Endothelial cell of umbilical vein (primary cell): ENCODE results near the gene AK8. TPM values are rescaled to one million over a fixed set of nuclear protein-coding genes. Genes with fewer than 3 reads are reported as not detected.

Experiments
- BruUV-seq: library from RNA; stranded (reverse); fragments of 400-500 nt; replicated peaks from 2 replicates; lab custom pipeline; 2021; lab: Mats Ljungman, UMichigan
- CTCF ChIA-PET: fragments of 300-600, 350-600 bp; sonication (Branson Sonifier 250); formaldehyde crosslinking; loops from one replicate; lab custom pipeline; 2021; ENCODE audit warnings: antibody characterized with exemption, inconsistent platforms; lab: Charles Lee
- POLR2A ChIA-PET: fragments of 300-600, 350-600 bp; sonication (Branson Sonifier 250); formaldehyde crosslinking; loops from one replicate; lab custom pipeline; 2021; ENCODE audit warnings: antibody characterized with exemption, inconsistent platforms; lab: Charles Lee
- DNase-seq: peaks from one replicate; pipeline ENCODE4 v3.0.0-alpha.2; 2011; ENCODE audit warnings: low read depth, low spot score
- FAIRE-seq: peaks from 2 replicates; lab custom pipeline; 2011; peaks lifted over from hg19 to GRCh38; lab: Jason Lieb, UNC
- H2AFZ ChIP-seq: 2 replicates; pipeline ENCODE4 v1.6.0; 2012; ENCODE audit warnings: low read depth, low read length, control low read depth, inconsistent platforms
- H3K27ac ChIP-seq: 2 replicates; pipeline ENCODE4 v1.5.1; 2011; ENCODE audit warnings: low read depth, mild to moderate bottlenecking, control low read depth, low read length, moderate library complexity; ENCODE audit not compliant: insufficient read depth
- H3K27me3 ChIP-seq, 2 experiments: 2 replicates each; pipeline versions ENCODE4 v1.6.0 to v1.6.1; 2011; ENCODE audit warnings: low read length in 2 of 2, mixed read lengths in 1 of 2; ENCODE audit not compliant: control insufficient read depth in 2 of 2, insufficient read depth in 2 of 2
- H3K36me3 ChIP-seq, 2 experiments: 2 replicates in 1 of 2; 3 replicates in 1 of 2; pipeline ENCODE4 v1.5.1; 2011; ENCODE audit warnings: low read length in 2 of 2, mild to moderate bottlenecking in 1 of 2, moderate library complexity in 1 of 2; ENCODE audit not compliant: control insufficient read depth in 2 of 2, insufficient read depth in 2 of 2; ENCODE audit errors: extremely low read depth in 1 of 2
- H3K4me1 ChIP-seq: 3 replicates; pipeline ENCODE4 v1.5.1; 2011; ENCODE audit warnings: mild to moderate bottlenecking, low read length; ENCODE audit not compliant: control insufficient read depth, insufficient read depth; ENCODE audit errors: extremely low read depth
- H3K4me2 ChIP-seq: 2 replicates; pipeline ENCODE4 v1.6.1; 2011; ENCODE audit warnings: low read length, control low read depth, mixed read lengths; ENCODE audit not compliant: insufficient read depth
- H3K4me3 ChIP-seq, 3 experiments: fragments of 200-600 bp in 1 of 3; sonication (generic), shearing (Covaris generic) in 1 of 3; replicated peaks in 1 of 3; 2 replicates each; pipeline ENCODE4 v1.5.1; 2011 to 2016; ENCODE audit warnings: control low read depth in 3 of 3, low read length in 3 of 3, mild to moderate bottlenecking in 2 of 3, inconsistent platforms in 1 of 3, low read depth in 1 of 3, moderate library complexity in 1 of 3; ENCODE audit not compliant: insufficient read depth in 1 of 3
- H3K79me2 ChIP-seq: 2 replicates; pipeline ENCODE4 v1.6.0; 2012; ENCODE audit warnings: low read length, inconsistent platforms; ENCODE audit not compliant: control insufficient read depth, insufficient read depth
- H3K9ac ChIP-seq: replicated peaks from 2 replicates; pipeline ENCODE3; 2011; ENCODE audit warnings: low read length, control low read depth; ENCODE audit not compliant: insufficient read depth; ENCODE audit errors: extremely low read depth
- H3K9me1 ChIP-seq: replicated peaks from 3 replicates; pipeline ENCODE4 v1.6.0; 2011; ENCODE audit warnings: mild to moderate bottlenecking, low read length; ENCODE audit not compliant: control insufficient read depth, insufficient read depth; ENCODE audit errors: extremely low read depth
- H3K9me3 ChIP-seq: replicated peaks from 2 replicates; pipeline ENCODE4 v1.5.1; 2012; ENCODE audit warnings: low read length, inconsistent platforms; ENCODE audit not compliant: control insufficient read depth, insufficient read depth
- H4K20me1 ChIP-seq: replicated peaks from 2 replicates; pipeline ENCODE3; 2011; ENCODE audit warnings: mild to moderate bottlenecking, low read length; ENCODE audit not compliant: control insufficient read depth, insufficient read depth; ENCODE audit errors: extremely low read depth
- CTCF ChIP-seq, 2 donors: IDR thresholded peaks; 1 replicate in 1 of 2; 2 replicates in 1 of 2; pipeline ENCODE4 v1.5.1; 2011; ENCODE audit warnings: low read length in 2 of 2, mild to moderate bottlenecking in 2 of 2, moderate library complexity in 2 of 2, control low read depth in 1 of 2, inconsistent platforms in 1 of 2, low read depth in 1 of 2; ENCODE audit not compliant: insufficient read depth in 1 of 2; ENCODE audit errors: extremely low read depth in 1 of 2
- EZH2 ChIP-seq: IDR thresholded peaks from 2 replicates; pipeline ENCODE4 v1.6.1; 2012; ENCODE audit warnings: borderline replicate concordance, low read depth, mild to moderate bottlenecking, moderate library complexity, low read length, inconsistent platforms; ENCODE audit not compliant: severe bottlenecking
- FOS ChIP-seq: IDR thresholded peaks from 2 replicates; pipeline ENCODE4 v1.6.1; 2011; ENCODE audit warnings: mild to moderate bottlenecking, low read length, moderate library complexity, borderline replicate concordance; ENCODE audit not compliant: insufficient read depth
- GATA2 ChIP-seq: IDR thresholded peaks from 2 replicates; pipeline ENCODE4 v1.7.0; 2011; ENCODE audit warnings: low read depth, mild to moderate bottlenecking, moderate library complexity, mixed read lengths, low read length; ENCODE audit not compliant: insufficient read length, insufficient read depth
- JUN ChIP-seq: IDR thresholded peaks from 2 replicates; pipeline ENCODE4 v1.6.1; 2011; ENCODE audit warnings: borderline replicate concordance, low read depth; ENCODE audit not compliant: insufficient read length, insufficient read depth
- MAX ChIP-seq: IDR thresholded peaks from 2 replicates; pipeline ENCODE4 v1.6.1; 2011; ENCODE audit not compliant: insufficient read depth, insufficient read length
- MYC ChIP-seq: IDR thresholded peaks from one replicate; pipeline ENCODE4 v1.6.1; 2011; ENCODE audit warnings: mild to moderate bottlenecking, low read depth, low read length
- POLR2A ChIP-seq: IDR thresholded peaks from 2 replicates; pipeline ENCODE4 v1.6.1; 2012; ENCODE audit warnings: low read depth, mild to moderate bottlenecking, control low read depth, low read length
- POLR2AphosphoS5 ChIP-seq: IDR thresholded peaks from 2 replicates; pipeline ENCODE4 v1.6.1; 2012; ENCODE audit warnings: low read depth, mild to moderate bottlenecking, control low read depth, low read length, moderate library complexity; ENCODE audit not compliant: insufficient read depth
- dilution Hi-C: fragments of 300-500 bp; cut with MboI; formaldehyde crosslinking; loops from one replicate; pipeline ENCODE4 v1.15.0; 2019; ENCODE audit warnings: low sequenced_read_pairs; ENCODE audit not compliant: extremely low pct_ligation_motif_present
- intact Hi-C: fragments of 100-400 bp; cut with micrococcal nuclease; formaldehyde crosslinking; loops from one replicate; pipeline ENCODE4 v1.10.0; 2022
- polyA plus RNA-seq, 4 experiments: library from polyadenylated mRNA; depleted of rRNA in 3 of 4; stranded (reverse) in 3 of 4; unstranded in 1 of 4; fragments of >200 nt; gene quantifications; 2 replicates each; pipeline versions ENCODE4 v1.2.1 to v1.2.3, GENCODE V29; 2011 to 2012; ENCODE audit warnings: missing spikeins in 1 of 4
- total RNA-seq: library from RNA; stranded (reverse); gene quantifications from 2 replicates; pipeline ENCODE4 v1.2.3, GENCODE V29; 2021

Gene AK8
- total and polyA plus RNA-seq, 2 donors (not counting 3 experiments of a cell fraction or from before 2014, with no cell fraction given) = 0.06 TPM; not detected in 1

GRCh38 chr9:132908635-132909034 lies 30.6 kb upstream of the AK8 start:
- no peaks in the 10 kb centered on the region for H3K9me1 ChIP-seq
- ChIA-PET POLR2A (no interaction called here), CTCF (interaction anchor here (1.6 to 1.8 kb wide), 2 partner anchors 9 to 65 kb away, joined by 3 read pairs; no protein-coding TSS in a partner anchor)
- TF ChIP-seq MAX = no peak
- no peak overlapping the region for H3K27ac ChIP-seq
- H4K20me1 ChIP-seq = no peaks in the 10 kb centered on the region
- dilution Hi-C loops (no loop called here), intact Hi-C loops (no loop called here)
- no peak overlapping the region for H2AFZ ChIP-seq
- H3K27me3 ChIP-seq = no peaks in the 10 kb centered on the region
- FAIRE-seq (no peak), DNase-seq (no peak)
- H3K36me3 ChIP-seq = peaks cover 18 to 23% of the 10 kb centered on the region in 2 experiments
- no peak overlapping the region for H3K9ac ChIP-seq
- H3K79me2 ChIP-seq = no peaks in the 10 kb centered on the region
- no peaks in the 10 kb centered on the region for H3K9me3 ChIP-seq
- no peaks in the 10 kb centered on the region for H3K4me1 ChIP-seq
- no peak overlapping the region for H3K4me2 ChIP-seq
- no TSS peak for BruUV-seq
- no peak overlapping the region for H3K4me3 ChIP-seq

- Histone ChIP-seq H3K4me1 (no peaks in the 10 kb centered on the region), H3K27me3 (no peaks in the 10 kb centered on the region), H3K9me3 (no peaks in the 10 kb centered on the region), H3K79me2 (no peaks in the 10 kb centered on the region), H3K9ac (no peak overlapping the region), H3K36me3 (peaks cover 14 to 29% of the 10 kb centered on the region in 2 experiments), H3K9me1 (no peaks in the 10 kb centered on the region), H3K4me3 (no peak overlapping the region), H3K27ac (no peak overlapping the region), H4K20me1 (no peaks in the 10 kb centered on the region), H3K4me2 (no peak overlapping the region), H2AFZ (no peak overlapping the region)
- FAIRE-seq = no peak
- ChIA-PET CTCF (interaction anchor here (1.3 to 5.1 kb wide), 3 partner anchors 11 to 67 kb away, joined by 3 to 45 read pairs (median 3); no protein-coding TSS in a partner anchor), POLR2A (no interaction called here)
- dilution Hi-C loops (no loop called here), intact Hi-C loops (no loop called here)
- no TSS peak for BruUV-seq
- DNase-seq = no peak
- TF ChIP-seq EZH2 (no peak), CTCF (IDR thresholded peaks at IDR 0.05; ENCODE audit: extremely low read depth in 1 of 2, insufficient read depth in 1 of 2, low read depth in 1 of 2, low read length in 2 of 2) (no peak), POLR2AphosphoS5 (no peak), FOS (no peak), JUN (no peak), POLR2A (no peak), MYC (no peak), GATA2 (no peak), MAX (no peak)
These were observed 27.6 kb upstream of the AK8 start for GRCh38 chr9:132905726-132906125.
